Naive thymus-derived CD8-positive, alpha-beta T cell (primary cell): ENCODE data around the gene SNURF. TPM values are rescaled to one million over a fixed set of nuclear protein-coding genes. Genes with fewer than 3 reads are reported as not detected.

Experiments used
- ATAC-seq, 2 donors: fragments of 150-1000 bp; cut with Tn5 transposase in 1 of 2; sonication (Bioruptor Pico), chemical (Tn5 transposase) in 1 of 2; 1 replicate in 1 of 2; 2 replicates in 1 of 2; pipeline ENCODE4 v1.10.0; 2021; ENCODE audit warnings: mild to moderate bottlenecking in 2 of 2, moderate library complexity in 2 of 2
- POLR2A ChIA-PET: fragments of 350-600 bp; sonication (Branson Sonifier 250); formaldehyde crosslinking; loops from one replicate; lab custom pipeline; 2021; ENCODE audit warnings: antibody characterized with exemption; lab: Charles Lee
- DNase-seq, 10 donors: peaks; one replicate each; pipeline versions ENCODE4 v3.0.0 to v3.0.0-alpha.2; 2020 to 2022
- H3K27ac Mint-ChIP-seq, 10 donors: one replicate each; pipeline ENCODE4 v1.8.0; 2020 to 2022; ENCODE audit warnings: mild to moderate bottlenecking in 10 of 10, mixed read lengths in 10 of 10, moderate library complexity in 4 of 10, inconsistent platforms in 1 of 10
- H3K27me3 Mint-ChIP-seq, 5 donors: one replicate each; pipeline ENCODE4 v1.8.0; 2021 to 2022; ENCODE audit warnings: mixed read lengths in 5 of 5
- H3K36me3 Mint-ChIP-seq, 3 donors: one replicate each; pipeline ENCODE4 v1.8.0; 2020 to 2022; ENCODE audit warnings: mixed read lengths in 3 of 3, mild to moderate bottlenecking in 2 of 3, inconsistent platforms in 1 of 3
- H3K4me1 Mint-ChIP-seq, 4 donors: one replicate each; pipeline ENCODE4 v1.8.0; 2021 to 2022; ENCODE audit warnings: mixed read lengths in 4 of 4
- H3K4me3 Mint-ChIP-seq, 10 donors: one replicate each; pipeline ENCODE4 v1.8.0; 2020 to 2022; ENCODE audit warnings: mild to moderate bottlenecking in 10 of 10, mixed read lengths in 10 of 10, moderate library complexity in 6 of 10, inconsistent platforms in 1 of 10
- H3K9me3 Mint-ChIP-seq, 9 donors: one replicate each; pipeline ENCODE4 v1.8.0; 2020 to 2022; ENCODE audit warnings: mixed read lengths in 9 of 9, mild to moderate bottlenecking in 3 of 9, inconsistent platforms in 1 of 9, moderate library complexity in 1 of 9
- polyA plus RNA-seq, 3 donors: library from polyadenylated mRNA; unstranded; fragments of 300-500 nt; fragmentation: Illumina TruSeq; gene quantifications; one replicate each; pipeline ENCODE4 v1.2.3, GENCODE V29; 2021
- total RNA-seq, 8 experiments: library from RNA in 2 of 8; stranded (reverse) in 2 of 8; gene quantifications; one replicate each; pipeline ENCODE4 v1.2.3 and lab custom pipeline; 2021 to 2026

SNURF gene
- total and polyA plus RNA-seq, 5 experiments from 2014 or later, result 31.0 to 92.8 (median 40.9) TPM

DNA sequence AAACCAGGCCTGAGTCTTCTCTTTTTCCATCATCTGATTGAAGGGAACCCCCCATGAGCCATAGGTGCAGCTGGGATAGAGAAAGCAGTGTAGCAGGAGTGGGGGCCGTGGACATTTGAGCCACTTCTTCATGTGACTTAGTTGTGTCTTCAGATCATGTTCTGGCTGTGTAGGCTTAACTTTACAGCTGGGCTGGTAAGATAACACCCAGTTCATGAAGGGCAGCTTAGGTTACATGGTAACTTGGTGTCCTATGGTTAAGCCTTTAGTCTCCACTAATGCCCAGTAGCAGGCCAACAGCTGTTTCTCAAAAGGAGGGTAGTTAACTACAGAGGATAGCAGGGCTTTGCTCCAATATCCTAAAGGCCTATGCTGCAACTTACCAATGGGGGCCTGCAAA lies 11.4 kb upstream of the SNURF start:
- no peaks in the 10 kb centered on the region for H3K4me1 Mint-ChIP-seq
- peaks cover 9 to 53% (median 23%) of the 10 kb centered on the region in 9 donors for H3K9me3 Mint-ChIP-seq
- H3K27ac Mint-ChIP-seq, result no peak overlapping the region
- DNase-seq, result no peak
- POLR2A ChIA-PET, result no interaction called here
- H3K27me3 Mint-ChIP-seq, result no peaks in the 10 kb centered on the region
- peaks cover 0 to 10% (median 7%) of the 10 kb centered on the region in 3 donors for H3K36me3 Mint-ChIP-seq
- H3K4me3 Mint-ChIP-seq, result no peak overlapping the region
- ATAC-seq, result no peak

DNA sequence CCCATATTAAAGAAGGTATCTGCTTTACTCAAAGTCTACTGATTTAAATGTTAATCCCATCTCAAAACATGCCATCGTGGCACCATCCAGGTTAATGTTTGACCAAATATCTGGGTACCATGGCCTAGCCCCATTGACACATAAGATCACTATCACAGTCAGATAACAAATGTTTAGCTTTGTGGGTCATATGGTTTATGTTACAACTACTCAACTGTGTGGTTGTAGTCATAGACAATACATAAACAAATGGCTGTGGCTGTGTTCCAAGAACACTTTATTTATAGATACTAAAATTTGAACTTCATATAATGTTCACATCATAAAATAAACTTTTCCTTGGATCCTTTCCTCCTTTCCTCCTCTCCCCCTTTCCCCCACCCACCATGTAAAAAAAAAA lies 9.8 kb upstream of the SNURF start:
- Mint-ChIP-seq H3K4me1 (no peaks in the 10 kb centered on the region), H3K27me3 (no peaks in the 10 kb centered on the region), H3K9me3 (peaks cover 7 to 48% (median 22%) of the 10 kb centered on the region in 9 donors), H3K27ac (no peak overlapping the region), H3K36me3 (peaks cover 0 to 8% (median 7%) of the 10 kb centered on the region in 3 donors), H3K4me3 (no peak overlapping the region)
- POLR2A ChIA-PET, result no interaction called here
- ATAC-seq (no peak), DNase-seq (no peak)

DNA sequence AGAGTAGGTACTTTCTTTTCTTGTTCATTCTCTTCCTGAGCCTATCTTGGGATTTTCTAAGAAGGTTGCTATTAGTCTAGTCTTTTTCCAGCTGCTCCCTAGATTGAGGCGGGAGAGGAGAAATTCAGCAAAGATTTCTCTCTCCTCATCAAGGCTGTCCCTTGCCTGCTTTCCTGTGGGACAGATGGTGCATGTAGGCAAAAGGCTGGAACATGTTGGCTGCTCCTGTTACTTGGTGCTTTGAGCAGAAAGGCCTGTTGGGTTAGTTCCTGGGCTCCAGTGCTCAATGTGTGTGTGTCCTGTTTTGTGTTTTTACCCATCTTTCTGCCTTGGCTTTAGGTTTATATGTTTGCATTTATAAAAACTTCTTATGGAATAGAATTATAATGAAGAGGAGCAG lies 9.1 kb upstream of the SNURF start:
- Mint-ChIP-seq H3K4me3 (no peak overlapping the region), H3K36me3 (peaks cover 0 to 8% (median under 1%) of the 10 kb centered on the region in 3 donors), H3K4me1 (no peaks in the 10 kb centered on the region), H3K27me3 (no peaks in the 10 kb centered on the region), H3K27ac (no peak overlapping the region), H3K9me3 (peaks cover under 1 to 40% (median 18%) of the 10 kb centered on the region in 9 donors)
- POLR2A ChIA-PET, result no interaction called here
- ATAC-seq (no peak), DNase-seq (no peak)

DNA sequence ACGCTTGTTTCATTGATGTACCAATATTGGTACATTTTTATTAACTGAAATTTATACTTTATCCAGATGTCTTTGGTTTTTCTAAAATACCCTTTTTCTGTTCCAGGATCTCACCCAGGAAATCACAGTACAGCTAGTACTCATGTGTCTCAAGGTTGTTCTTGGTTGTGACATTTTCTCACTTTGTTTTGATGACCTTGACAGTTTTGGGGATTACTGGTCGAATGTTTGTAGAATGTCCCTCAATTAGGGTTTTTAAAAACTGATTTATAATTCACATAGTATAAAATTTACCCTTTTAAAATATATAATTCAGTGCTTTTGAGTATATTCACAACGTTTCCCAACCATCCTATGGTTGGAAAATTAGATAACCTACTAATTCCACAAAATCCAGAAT lies 6.3 kb upstream of the SNURF start:
- Mint-ChIP-seq H3K4me3 (no peak overlapping the region), H3K36me3 (peaks cover 0 to 14% (median 0%) of the 10 kb centered on the region in 3 donors), H3K27ac (no peak overlapping the region), H3K9me3 (peaks cover 0 to 43% (median 11%) of the 10 kb centered on the region in 9 donors), H3K4me1 (no peaks in the 10 kb centered on the region), H3K27me3 (peaks cover 0 to 2% (median 0%) of the 10 kb centered on the region in 5 donors)
- POLR2A ChIA-PET, result no interaction called here
- no peak for ATAC-seq
- no peak for DNase-seq

DNA sequence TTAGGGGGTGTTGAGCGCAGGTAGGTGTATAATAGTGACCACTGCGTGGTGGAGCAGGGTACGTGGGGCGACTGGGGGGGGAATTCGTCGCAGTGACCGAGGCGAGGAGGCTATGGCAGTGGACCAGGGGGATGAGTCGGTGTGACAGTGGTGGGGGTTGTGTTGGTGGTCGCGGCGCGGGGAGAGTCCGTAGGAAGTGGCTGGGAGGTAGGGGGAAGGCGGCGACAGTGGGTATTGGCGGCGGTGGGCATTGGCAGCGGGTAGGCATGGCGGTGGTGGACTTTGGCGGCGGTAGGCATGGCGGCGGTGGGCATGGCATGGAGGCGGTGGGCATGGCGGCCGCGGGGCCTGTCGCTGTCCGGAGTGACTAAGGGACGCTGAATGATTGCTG lies 739 bp downstream of the SNURF start:
- DNase-seq, result peak in 7 of 10 donors; percentile 2 to 63 (median 18)

DNA sequence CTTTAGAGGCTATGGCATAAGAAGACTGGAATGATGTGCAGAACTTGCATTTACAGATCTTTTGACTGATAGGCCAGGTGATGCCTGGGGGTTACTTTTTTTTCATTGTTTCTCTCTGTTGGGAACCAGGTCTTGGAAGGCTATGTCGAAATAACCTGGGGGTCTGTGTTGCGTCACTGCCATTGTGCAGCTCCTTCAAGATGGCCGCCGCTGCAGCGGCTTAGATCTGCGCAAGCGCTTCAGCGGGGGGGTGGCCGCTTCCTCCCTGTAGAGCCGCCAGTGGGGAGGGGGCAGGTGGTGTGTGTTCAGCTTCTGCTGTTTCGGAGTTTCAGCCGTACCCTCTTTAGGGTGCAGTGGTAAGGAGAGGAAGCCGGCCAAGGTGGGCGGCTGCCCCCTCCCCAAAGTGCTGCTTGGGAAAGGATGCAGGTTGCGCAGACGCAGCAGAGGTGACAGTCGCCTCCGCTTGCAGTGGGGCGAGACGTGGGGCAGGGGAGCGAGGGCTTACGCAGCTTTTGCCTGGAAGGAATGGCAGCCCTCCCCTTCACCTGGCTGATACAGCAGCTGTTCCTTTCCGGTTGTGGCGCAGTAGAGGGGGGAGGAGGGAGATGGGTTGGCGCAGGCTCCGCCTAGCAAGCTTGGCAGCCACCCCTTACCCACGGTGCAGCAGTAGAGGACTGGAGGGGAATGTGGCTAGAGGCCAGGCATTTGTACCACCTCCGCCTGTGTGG lies 1.5 kb downstream of the SNURF start:
- POLR2A ChIA-PET, result interaction anchor here (0.5 to 2.0 kb wide), 9 partner anchors 9 to 484 kb away, joined by 3 to 10 read pairs (median 4); no protein-coding TSS in a partner anchor
- H3K4me1 Mint-ChIP-seq, result peaks cover 4 to 29% (median 19%) of the 10 kb centered on the region in 4 donors
- H3K27ac Mint-ChIP-seq, result peak overlapping the region; percentile 93 to 99 (median 97)
- peaks cover 18 to 31% (median 25%) of the 10 kb centered on the region in 3 donors for H3K36me3 Mint-ChIP-seq
- H3K27me3 Mint-ChIP-seq, result peaks cover 0 to 2% (median 0%) of the 10 kb centered on the region in 5 donors
- H3K9me3 Mint-ChIP-seq, result peaks cover 0 to 64% (median 9%) of the 10 kb centered on the region in 9 donors
- peak overlapping the region; percentile 88 to 99 (median 94) for H3K4me3 Mint-ChIP-seq
- ATAC-seq (peak; percentile 75 to 76), DNase-seq (peak; percentile 65 to 91 (median 71))

More for the DNA sequence above, 739 bp downstream of the SNURF start:
- Mint-ChIP-seq H3K36me3 (peaks cover 19 to 25% (median 22%) of the 10 kb centered on the region in 3 donors), H3K27ac (peak overlapping the region; percentile 93 to 99 (median 97)), H3K4me3 (peak overlapping the region; percentile 88 to 99 (median 94)), H3K9me3 (peaks cover 0 to 62% (median 12%) of the 10 kb centered on the region in 9 donors), H3K27me3 (peaks cover 0 to 2% (median 0%) of the 10 kb centered on the region in 5 donors), H3K4me1 (peaks cover 4 to 25% (median 19%) of the 10 kb centered on the region in 4 donors)
- peak; percentile 10 to 15 for ATAC-seq
- POLR2A ChIA-PET, result interaction anchor here (1.0 to 2.0 kb wide), 8 partner anchors 10 to 485 kb away, joined by 3 to 10 read pairs (median 4); no protein-coding TSS in a partner anchor

DNA sequence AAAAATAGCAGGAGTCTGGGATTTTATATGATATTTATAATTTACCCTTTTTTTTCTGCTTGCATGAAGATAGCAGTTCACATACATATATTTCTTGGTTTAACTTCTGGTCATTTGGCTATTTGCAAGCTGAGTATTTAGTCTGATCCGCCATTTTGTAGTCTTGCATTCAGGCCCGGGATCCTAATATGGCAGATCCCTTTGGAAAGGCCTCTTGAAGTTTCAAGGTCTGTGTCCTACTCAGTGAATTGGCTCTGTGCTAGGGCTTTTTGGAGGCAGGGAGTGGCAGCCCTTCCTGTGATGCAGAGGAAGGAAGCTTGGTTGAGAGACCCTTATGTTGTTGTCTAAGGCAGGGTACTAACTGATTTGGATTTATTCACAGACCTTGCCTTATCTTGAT lies 2.9 kb downstream of the SNURF start:
- Mint-ChIP-seq H3K9me3 (peaks cover 0 to 64% (median 9%) of the 10 kb centered on the region in 9 donors), H3K27ac (peak overlapping the region in 7 of 10 donors; percentile 17 to 97 (median 60)), H3K4me1 (peaks cover 4 to 31% (median 20%) of the 10 kb centered on the region in 4 donors), H3K4me3 (peak overlapping the region in 8 of 10 donors; percentile 12 to 98 (median 44)), H3K27me3 (no peaks in the 10 kb centered on the region), H3K36me3 (peaks cover 8 to 37% (median 31%) of the 10 kb centered on the region in 3 donors)
- no peak for DNase-seq
- no peak for ATAC-seq
- POLR2A ChIA-PET, result interaction anchor here (0.8 to 2.0 kb wide), 2 partner anchors 10 to 16 kb away, joined by 6 to 7 read pairs; no protein-coding TSS in a partner anchor

DNA sequence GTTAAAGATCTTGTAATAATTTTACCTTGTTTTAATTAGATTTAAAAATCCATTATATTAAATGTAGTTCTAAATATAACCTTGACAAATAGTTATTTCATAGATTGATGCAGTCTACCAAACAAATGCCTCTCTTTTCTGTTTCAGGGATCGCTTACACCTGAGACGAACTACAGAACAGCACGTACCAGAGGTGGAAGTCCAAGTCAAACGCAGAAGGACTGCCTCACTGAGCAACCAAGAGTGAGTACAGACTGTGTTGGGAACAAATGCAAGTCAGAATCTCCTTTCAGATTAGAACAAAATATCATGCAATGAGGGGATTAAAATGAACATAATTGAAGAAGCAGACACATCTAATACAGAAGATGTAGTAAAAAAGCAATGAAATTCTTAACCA lies 7.2 kb downstream of the SNURF start:
- Mint-ChIP-seq H3K27me3 (no peaks in the 10 kb centered on the region), H3K9me3 (peaks cover 0 to 84% (median 18%) of the 10 kb centered on the region in 9 donors), H3K4me1 (peaks cover 4 to 29% (median 16%) of the 10 kb centered on the region in 4 donors), H3K36me3 (peaks cover 22 to 75% (median 71%) of the 10 kb centered on the region in 3 donors), H3K4me3 (no peak overlapping the region), H3K27ac (peak overlapping the region in 1 of 10 donors; percentile 57)
- DNase-seq (no peak), ATAC-seq (no peak)
- POLR2A ChIA-PET, result no interaction called here

DNA sequence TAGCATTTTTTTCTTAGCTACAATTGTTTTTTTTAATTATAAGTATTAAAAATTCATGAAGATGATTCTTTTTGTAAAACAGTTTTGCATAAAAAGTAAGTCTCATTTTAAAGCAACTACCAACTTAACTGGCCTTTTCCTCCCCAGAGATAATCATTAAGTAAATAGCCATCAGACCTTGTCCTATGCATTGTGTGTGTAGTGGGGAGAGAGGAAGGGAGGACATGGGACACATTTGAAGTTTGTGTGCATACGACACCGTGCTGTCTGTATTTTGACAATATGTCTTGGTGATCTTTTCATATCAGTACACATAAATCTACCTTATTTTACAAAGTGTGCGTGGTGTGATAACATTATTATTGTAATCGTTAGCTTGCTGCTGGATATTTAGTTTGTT lies 8.1 kb downstream of the SNURF start:
- POLR2A ChIA-PET, result no interaction called here
- H3K4me1 Mint-ChIP-seq, result peaks cover 4 to 23% (median 9%) of the 10 kb centered on the region in 4 donors
- peaks cover 0 to 86% (median 15%) of the 10 kb centered on the region in 9 donors for H3K9me3 Mint-ChIP-seq
- no peak overlapping the region for H3K27ac Mint-ChIP-seq
- H3K27me3 Mint-ChIP-seq, result no peaks in the 10 kb centered on the region
- DNase-seq (no peak), ATAC-seq (no peak)
- H3K4me3 Mint-ChIP-seq, result no peak overlapping the region
- peaks cover 20 to 79% (median 79%) of the 10 kb centered on the region in 3 donors for H3K36me3 Mint-ChIP-seq

DNA sequence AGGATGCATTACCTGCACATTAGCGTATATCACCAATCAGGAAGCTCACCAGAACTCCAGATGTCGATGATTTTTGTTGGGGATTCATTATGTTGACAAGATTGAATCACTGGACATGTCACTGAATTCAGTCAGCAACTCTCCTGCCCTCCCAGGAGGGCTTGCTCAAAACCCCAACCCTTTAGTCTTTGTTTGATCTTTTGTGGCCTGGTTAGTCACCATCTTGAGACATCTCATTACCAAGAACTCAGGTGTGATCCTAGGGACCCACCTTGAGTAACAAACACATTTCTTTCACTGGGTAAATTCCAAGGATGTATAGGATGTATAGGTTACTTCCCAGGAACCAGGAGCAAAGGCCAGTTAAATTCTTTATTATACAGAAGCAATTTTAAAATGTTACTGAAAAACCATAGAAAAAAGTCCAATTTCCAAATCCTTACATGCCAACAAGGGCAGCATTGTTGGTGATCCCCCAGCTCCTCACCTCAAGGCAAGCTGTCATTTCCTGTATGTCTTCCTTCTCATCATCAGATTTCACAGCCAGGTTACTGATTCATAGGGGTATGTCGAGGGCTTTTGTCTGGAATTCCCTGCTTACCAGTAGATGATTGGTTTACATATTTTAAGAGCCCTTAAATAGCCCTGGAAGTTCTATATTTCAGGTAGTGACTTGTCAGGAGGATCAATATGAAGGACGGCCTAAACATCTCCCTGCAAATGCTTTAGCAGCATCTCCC lies 11.7 kb downstream of the SNURF start:
- Mint-ChIP-seq H3K4me1 (peaks cover 0 to 3% (median under 1%) of the 10 kb centered on the region in 4 donors), H3K27ac (peak overlapping the region in 1 of 10 donors; percentile 40), H3K27me3 (no peaks in the 10 kb centered on the region), H3K9me3 (peaks cover 0 to 77% (median 25%) of the 10 kb centered on the region in 9 donors), H3K4me3 (no peak overlapping the region), H3K36me3 (peaks cover 24 to 85% (median 82%) of the 10 kb centered on the region in 3 donors)
- POLR2A ChIA-PET, result no interaction called here
- DNase-seq, result no peak
- ATAC-seq, result no peak

DNA sequence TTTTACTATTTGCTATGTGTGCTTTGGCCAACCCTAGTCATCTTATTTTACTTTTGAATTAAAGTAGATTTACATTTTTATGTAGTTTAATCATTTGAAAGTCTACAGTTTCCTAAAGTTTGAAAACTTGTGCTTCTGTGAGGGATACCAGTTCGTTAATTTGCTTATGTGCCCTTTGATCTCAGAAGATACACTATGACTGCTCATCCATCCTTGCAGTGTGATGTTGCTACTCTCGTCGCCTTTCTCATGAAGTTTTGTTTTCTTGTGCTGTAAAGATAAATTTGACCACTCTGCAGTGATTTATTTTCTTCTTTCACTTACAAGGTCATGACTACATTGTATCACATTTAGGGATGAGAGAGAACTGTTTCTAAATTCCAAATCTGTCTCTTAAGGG lies 16.3 kb downstream of the SNURF start:
- ATAC-seq (no peak), DNase-seq (no peak)
- POLR2A ChIA-PET, result no interaction called here
- Mint-ChIP-seq H3K27me3 (no peaks in the 10 kb centered on the region), H3K27ac (no peak overlapping the region), H3K36me3 (peaks cover 33 to 90% (median 90%) of the 10 kb centered on the region in 3 donors), H3K4me3 (no peak overlapping the region), H3K4me1 (no peaks in the 10 kb centered on the region), H3K9me3 (peaks cover 0 to 81% (median 41%) of the 10 kb centered on the region in 9 donors)

DNA sequence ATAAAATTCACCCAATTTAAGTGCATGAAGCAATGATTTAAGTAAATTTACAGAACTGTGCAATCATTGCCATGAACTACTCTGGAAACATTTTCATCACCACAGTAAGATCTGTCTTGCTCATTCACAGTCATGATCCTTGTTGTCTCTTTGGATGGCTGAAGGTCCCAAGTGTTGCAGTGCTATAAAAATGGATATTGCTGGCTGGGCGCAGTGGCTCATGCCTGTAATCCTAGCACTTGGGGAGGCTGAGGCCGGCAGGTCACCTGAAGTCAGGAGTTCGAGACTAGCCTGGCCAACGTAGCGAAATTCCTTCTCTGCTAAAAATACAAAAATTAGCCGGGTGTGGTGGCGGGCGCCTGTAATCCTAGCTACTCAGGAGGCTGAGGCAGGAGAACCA lies 17.0 kb downstream of the SNURF start:
- Mint-ChIP-seq H3K36me3 (peaks cover 33 to 90% (median 90%) of the 10 kb centered on the region in 3 donors), H3K9me3 (peaks cover 0 to 81% (median 46%) of the 10 kb centered on the region in 9 donors), H3K4me1 (no peaks in the 10 kb centered on the region), H3K27me3 (no peaks in the 10 kb centered on the region), H3K27ac (peak overlapping the region in 1 of 10 donors; percentile 34), H3K4me3 (no peak overlapping the region)
- POLR2A ChIA-PET, result no interaction called here
- DNase-seq (no peak), ATAC-seq (no peak)
